Neural progenitor cell (in vitro differentiated cells): ENCODE measurements around the gene WDR53. TPM values are rescaled to one million over a fixed set of nuclear protein-coding genes. Genes with fewer than 3 reads are reported as not detected.
"Not testable (repeated sequence)": the region's sequence is repeated elsewhere in the genome, so short reads cannot be mapped to it uniquely, and the experiment has no call there.

ENCODE experiments used
- DNase-seq: peaks from one replicate; pipeline ENCODE4 v3.0.0-alpha.2; 2016; ENCODE audit warnings: low spot score
- H2AFZ ChIP-seq: fragments of 200-600 bp; sonication (generic); replicated peaks from 2 replicates; pipeline ENCODE4 v1.6.1; 2016; ENCODE audit warnings: antibody characterized with exemption
- H3F3A ChIP-seq: fragments of 200-600 bp; sonication (generic); 2 replicates; pipeline ENCODE4 v1.6.1; 2016; ENCODE audit warnings: antibody characterized with exemption, low read depth
- H3K27ac ChIP-seq: fragments of 200-600 bp; sonication (generic); 2 replicates; pipeline ENCODE4 v1.5.1; 2016; ENCODE audit warnings: mild to moderate bottlenecking
- H3K27me3 ChIP-seq: fragments of 200-600 bp; sonication (generic); 2 replicates; pipeline ENCODE4 v1.6.1; 2016; ENCODE audit warnings: mild to moderate bottlenecking, moderate library complexity
- H3K36me3 ChIP-seq: fragments of 200-600 bp; sonication (generic); 2 replicates; pipeline ENCODE4 v1.5.1; 2016
- H3K4me1 ChIP-seq: fragments of 200-600 bp; sonication (generic); 2 replicates; pipeline ENCODE4 v1.6.1; 2016; ENCODE audit warnings: mixed run types
- H3K4me2 ChIP-seq: fragments of 200-600 bp; sonication (generic); 2 replicates; pipeline ENCODE4 v1.6.1; 2016
- H3K4me3 ChIP-seq: fragments of 200-600 bp; sonication (generic); 2 replicates; pipeline ENCODE4 v1.5.1; 2016
- H3K79me2 ChIP-seq: fragments of 200-600 bp; sonication (generic); 2 replicates; pipeline ENCODE4 v1.6.1; 2016; ENCODE audit warnings: low read depth
- H3K9ac ChIP-seq: fragments of 200-600 bp; sonication (generic); 2 replicates; pipeline ENCODE4 v1.6.1; 2016
- H3K9me3 ChIP-seq: fragments of 200-600 bp; sonication (generic); 2 replicates; pipeline ENCODE4 v1.5.1; 2016; ENCODE audit warnings: low read depth
- H4K20me1 ChIP-seq: fragments of 200-600 bp; sonication (generic); 2 replicates; pipeline ENCODE4 v1.6.1; 2016; ENCODE audit warnings: low read depth
- H3K27ac Mint-ChIP-seq: 3 replicates; pipeline ENCODE4 v1.8.0; 2021; ENCODE audit warnings: mixed read lengths
- H3K27me3 Mint-ChIP-seq: 2 replicates; pipeline ENCODE4 v1.8.0; 2022; ENCODE audit warnings: low read depth, mild to moderate bottlenecking, inconsistent platforms, moderate library complexity, mixed read lengths; ENCODE audit not compliant: insufficient read depth
- H3K36me3 Mint-ChIP-seq: 3 replicates; pipeline ENCODE4 v1.8.0; 2021; ENCODE audit warnings: mixed read lengths
- H3K4me1 Mint-ChIP-seq: 3 replicates; pipeline ENCODE4 v1.8.0; 2021; ENCODE audit warnings: mixed read lengths
- H3K4me3 Mint-ChIP-seq: 3 replicates; pipeline ENCODE4 v1.8.0; 2021; ENCODE audit warnings: mild to moderate bottlenecking, moderate library complexity, mixed read lengths
- H3K9me3 Mint-ChIP-seq: 3 replicates; pipeline ENCODE4 v1.8.0; 2020; ENCODE audit warnings: mixed read lengths
- CTCF ChIP-seq: fragments of 200-600 bp; sonication (generic); IDR thresholded peaks from 2 replicates; pipeline ENCODE4 v1.5.1; 2017; ENCODE audit warnings: antibody characterized with exemption, mild to moderate bottlenecking
- EZH2 ChIP-seq: fragments of 200-600 bp; sonication (generic); IDR thresholded peaks from 2 replicates; pipeline ENCODE4 v1.6.1; 2017; ENCODE audit warnings: antibody characterized with exemption, mild to moderate bottlenecking, moderate library complexity
- EZH2phosphoT487 ChIP-seq: fragments of 200-600 bp; sonication (generic); IDR thresholded peaks from 2 replicates; pipeline ENCODE4 v1.6.1; 2017; ENCODE audit warnings: antibody characterized with exemption
- total RNA-seq: library from RNA; depleted of rRNA; stranded (reverse); fragments of >200 nt; gene quantifications from 2 replicates; pipeline ENCODE4 v1.2.3, GENCODE V29; 2015; ENCODE audit warnings: low replicate concordance

WDR53 gene
- total RNA-seq, 1 donor from 2014 or later = 9.7 TPM

DNA sequence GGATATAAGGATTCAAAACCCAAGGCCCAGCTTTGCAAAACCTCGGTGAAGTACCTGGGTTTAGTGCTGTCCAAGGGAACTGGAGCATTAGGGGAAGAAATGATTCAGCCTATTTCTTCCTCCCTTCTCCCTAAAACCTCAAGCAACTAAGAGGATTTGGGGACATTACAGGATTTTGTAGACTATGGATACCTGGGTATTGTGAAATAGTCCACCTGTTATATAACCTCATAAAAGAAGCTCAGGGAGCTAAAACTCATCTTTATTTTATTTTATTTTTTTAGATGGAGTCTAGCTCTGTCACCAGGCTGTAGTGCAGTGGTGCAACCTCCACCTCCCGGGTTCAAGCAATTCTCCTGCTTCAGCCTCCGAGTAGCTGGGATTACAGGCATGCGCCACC is 44.5 kb downstream of the WDR53 start:
- Histone ChIP-seq H3K79me2 (no peaks in the 10 kb centered on the region), H3K36me3 (no peaks in the 10 kb centered on the region), H3K9ac (no peak overlapping the region), H4K20me1 (no peaks in the 10 kb centered on the region), H3K4me2 (no peak overlapping the region), H3K9me3 (peaks cover 14% of the 10 kb centered on the region), H3K4me1 (no peaks in the 10 kb centered on the region), H3K27me3 (peaks cover 7% of the 10 kb centered on the region), H2AFZ (no peak overlapping the region), H3K27ac (no peak overlapping the region), H3F3A (no peaks in the 10 kb centered on the region), H3K4me3 (no peak overlapping the region)
- Mint-ChIP-seq H3K27ac (no peak overlapping the region), H3K4me3 (no peak overlapping the region), H3K27me3 (peaks cover 11% of the 10 kb centered on the region), H3K4me1 (no peaks in the 10 kb centered on the region), H3K36me3 (no peaks in the 10 kb centered on the region), H3K9me3 (peaks cover 54% of the 10 kb centered on the region)
- DNase-seq = no peak
- TF ChIP-seq CTCF = no peak
- no peak for TF ChIP-seq EZH2phosphoT487
- no peak for TF ChIP-seq EZH2

- not testable (repeated sequence) for H3K79me2 ChIP-seq, H3K9ac ChIP-seq, H4K20me1 ChIP-seq, H3K27me3 ChIP-seq, DNase-seq, H3F3A ChIP-seq, H3K4me3 Mint-ChIP-seq, H3K4me2 ChIP-seq, H3K36me3 ChIP-seq, H3K36me3 Mint-ChIP-seq, H3K4me3 ChIP-seq, H3K4me1 Mint-ChIP-seq, H3K4me1 ChIP-seq, H2AFZ ChIP-seq, H3K27me3 Mint-ChIP-seq, H3K27ac Mint-ChIP-seq, H3K27ac ChIP-seq
- peaks cover 58% of the 10 kb centered on the region for H3K9me3 Mint-ChIP-seq
- H3K9me3 ChIP-seq = peaks cover 14% of the 10 kb centered on the region
Measured at GRCh38 chr3:196521291-196521690, 47.1 kb downstream of the WDR53 start.

DNA sequence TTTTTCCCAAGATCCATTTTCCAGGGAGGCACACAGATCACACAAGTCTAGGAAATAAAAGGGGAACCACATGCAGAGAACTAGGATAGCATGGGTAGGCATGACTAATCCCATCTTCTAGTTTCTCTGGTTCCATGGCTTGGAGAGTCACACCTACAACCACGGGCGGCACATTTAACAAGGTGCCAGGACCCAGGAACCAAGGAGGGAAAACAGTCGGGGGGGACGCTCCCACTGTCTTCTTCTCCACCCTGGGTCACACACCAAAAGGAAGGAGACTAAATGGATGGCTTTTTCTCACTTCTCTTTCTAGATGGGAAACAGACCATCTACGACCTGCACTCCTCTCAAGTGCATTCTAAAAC is 48.7 kb downstream of the WDR53 start:
- Histone ChIP-seq H2AFZ (no peak overlapping the region), H3K36me3 (no peaks in the 10 kb centered on the region), H3K27me3 (no peaks in the 10 kb centered on the region), H3K27ac (no peak overlapping the region), H4K20me1 (no peaks in the 10 kb centered on the region), H3K4me3 (no peak overlapping the region), H3K9me3 (peaks cover 14% of the 10 kb centered on the region), H3K4me1 (no peaks in the 10 kb centered on the region), H3F3A (no peaks in the 10 kb centered on the region), H3K4me2 (no peak overlapping the region), H3K9ac (no peak overlapping the region), H3K79me2 (no peaks in the 10 kb centered on the region)
- H3K36me3 Mint-ChIP-seq = no peaks in the 10 kb centered on the region
- H3K27me3 Mint-ChIP-seq = peaks cover 10% of the 10 kb centered on the region
- TF ChIP-seq EZH2 (no peak), EZH2phosphoT487 (no peak), CTCF (no peak)
- H3K9me3 Mint-ChIP-seq = peaks cover 54% of the 10 kb centered on the region
- no peak for DNase-seq
- no peak overlapping the region for H3K4me3 Mint-ChIP-seq
- no peaks in the 10 kb centered on the region for H3K4me1 Mint-ChIP-seq
- H3K27ac Mint-ChIP-seq = no peak overlapping the region

DNA sequence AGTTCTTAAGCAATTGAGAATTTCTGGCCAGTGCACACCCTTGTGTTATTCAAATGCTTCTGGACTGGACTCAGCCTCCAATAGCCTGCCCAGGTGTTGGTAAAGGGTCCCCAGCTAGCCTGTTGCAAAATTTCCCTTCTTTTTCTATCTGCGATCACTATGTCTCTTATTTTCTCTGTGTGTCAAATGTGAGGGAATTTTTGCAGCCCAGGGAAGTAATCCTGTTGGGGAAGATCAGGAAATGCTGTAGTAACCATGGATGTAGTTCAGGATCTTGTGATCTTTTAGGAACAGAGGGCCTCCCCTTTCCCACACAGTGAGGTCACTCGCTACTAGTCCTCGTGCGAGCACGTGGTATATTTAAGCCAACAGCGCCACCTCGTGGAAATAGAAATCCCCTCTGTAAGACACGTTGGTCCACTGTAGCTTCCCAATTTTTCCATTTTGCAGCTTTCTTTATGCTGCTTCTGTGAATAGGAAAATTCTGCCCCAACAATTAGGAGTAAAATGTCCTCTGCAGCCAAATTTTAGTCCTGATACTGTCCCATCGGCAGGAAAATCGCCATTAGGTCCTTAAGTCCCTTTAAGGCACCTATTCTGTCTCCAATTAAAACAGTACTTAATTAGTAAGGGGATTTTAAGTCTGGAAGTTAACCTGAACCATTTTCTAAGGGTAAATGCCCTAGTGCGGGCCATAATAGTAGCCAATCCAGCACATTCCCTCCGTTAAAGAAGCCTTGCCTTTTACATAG is 49.2 kb downstream of the WDR53 start:
- no peak for TF ChIP-seq EZH2
- no peak for TF ChIP-seq EZH2phosphoT487
- peak; percentile 64 for TF ChIP-seq CTCF
- Mint-ChIP-seq H3K27ac (no peak overlapping the region), H3K9me3 (peaks cover 54% of the 10 kb centered on the region), H3K4me1 (no peaks in the 10 kb centered on the region), H3K4me3 (no peak overlapping the region), H3K27me3 (peaks cover 10% of the 10 kb centered on the region), H3K36me3 (no peaks in the 10 kb centered on the region)
- Histone ChIP-seq H3K9ac (no peak overlapping the region), H3K4me2 (no peak overlapping the region), H3K79me2 (no peaks in the 10 kb centered on the region), H3K4me3 (no peak overlapping the region), H3K27me3 (no peaks in the 10 kb centered on the region), H2AFZ (no peak overlapping the region), H3K27ac (no peak overlapping the region), H4K20me1 (no peaks in the 10 kb centered on the region), H3K9me3 (peaks cover 14% of the 10 kb centered on the region), H3K36me3 (no peaks in the 10 kb centered on the region), H3F3A (no peaks in the 10 kb centered on the region), H3K4me1 (no peaks in the 10 kb centered on the region)
- DNase-seq = peak; percentile 86
